ENCODE results near the gene SLC9A4.
A peak's percentile ranks its signal among the peaks of the same experiment; 100 is the strongest.
"Not testable (repeated sequence)": the region's sequence is repeated elsewhere in the genome, so short reads cannot be mapped to it uniquely, and the experiment has no call there.

Gene SLC9A4

GRCh38 chr2:102520009-102520408 lies 47.0 kb downstream of the SLC9A4 start:
- peak; percentile 26 for DNase-seq (ENCODE audit: low read depth, low spot score)
- H3K4me3 ChIP-seq (ENCODE audit: low read length) = no peak overlapping the region

- no peak overlapping the region for H3K4me3 ChIP-seq (ENCODE audit: low read length)
- DNase-seq (ENCODE audit: low read depth, low spot score) = no peak
These were observed 47.8 kb downstream of the SLC9A4 start for GRCh38 chr2:102520801-102521200.

- no peak for DNase-seq (ENCODE audit: low read depth, low spot score)
- no peak overlapping the region for H3K4me3 ChIP-seq (ENCODE audit: low read length)
These were observed 49.1 kb downstream of the SLC9A4 start for GRCh38 chr2:102522162-102522561.

DNA sequence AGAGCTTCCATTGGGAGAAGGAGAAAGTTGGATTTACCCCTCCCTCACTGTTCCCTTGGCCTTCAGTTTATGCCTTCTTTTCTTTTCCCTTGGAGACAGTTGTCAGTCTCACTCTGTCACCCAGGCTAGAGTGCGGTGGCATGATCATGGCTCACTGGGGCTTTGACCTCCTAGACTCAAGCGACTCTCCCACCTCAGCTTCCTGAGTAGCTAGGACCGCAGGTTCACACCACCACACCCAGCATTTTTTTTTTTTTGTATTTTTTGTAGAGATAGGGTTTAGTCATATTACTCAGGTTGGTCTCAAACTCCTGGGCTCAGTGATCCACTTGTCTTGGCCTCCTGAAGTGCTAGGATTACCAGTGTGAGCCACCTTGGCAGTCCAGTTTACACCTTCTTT lies 49.9 kb downstream of the SLC9A4 start:
- no peak for DNase-seq (ENCODE audit: low read depth, low spot score)
- no peak overlapping the region for H3K4me3 ChIP-seq (ENCODE audit: low read length)

DNA sequence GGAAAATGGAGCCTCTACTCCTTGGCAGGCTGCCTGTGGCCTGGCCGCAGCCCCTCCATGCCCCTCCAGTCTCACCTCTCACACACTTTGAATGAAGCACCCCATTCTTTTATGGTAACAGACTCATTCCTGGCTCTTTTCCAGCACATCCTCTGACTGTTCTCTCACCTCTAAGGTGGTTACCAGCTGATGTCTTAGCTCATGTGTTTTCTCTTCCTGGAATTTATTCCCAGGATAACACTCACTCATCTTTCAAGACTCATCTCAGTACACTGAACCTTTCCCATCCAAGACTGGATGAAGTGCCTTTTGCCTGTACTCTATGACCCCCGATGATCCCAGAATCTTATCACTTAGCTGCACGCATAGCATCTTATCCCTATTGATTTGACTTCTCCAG lies 50.6 kb downstream of the SLC9A4 start:
- no peak overlapping the region for H3K4me3 ChIP-seq (ENCODE audit: low read length)
- DNase-seq (ENCODE audit: low read depth, low spot score) = no peak

GRCh38 chr2:102527086-102527485 lies 54.1 kb downstream of the SLC9A4 start:
- no peak overlapping the region for H3K4me3 ChIP-seq (ENCODE audit: low read length)
- no peak for DNase-seq (ENCODE audit: low read depth, low spot score)

GRCh38 chr2:102538491-102538890 lies 65.5 kb downstream of the SLC9A4 start:
- H3K4me3 ChIP-seq (ENCODE audit: low read length) = no peak overlapping the region
- no peak for DNase-seq (ENCODE audit: low read depth, low spot score)

- DNase-seq (ENCODE audit: low read depth, low spot score) = no peak
- no peak overlapping the region for H3K4me3 ChIP-seq (ENCODE audit: low read length)
These were observed 67.9 kb downstream of the SLC9A4 start for GRCh38 chr2:102540882-102541281.

GRCh38 chr2:102544182-102544581 lies 71.2 kb downstream of the SLC9A4 start:
- no peak overlapping the region for H3K4me3 ChIP-seq (ENCODE audit: low read length)
- no peak for DNase-seq (ENCODE audit: low read depth, low spot score)

- no peak overlapping the region for H3K4me3 ChIP-seq (ENCODE audit: low read length)
- DNase-seq (ENCODE audit: low read depth, low spot score) = no peak
These were observed 74.4 kb downstream of the SLC9A4 start for GRCh38 chr2:102547462-102547861.

- DNase-seq (ENCODE audit: low read depth, low spot score) = no peak
- H3K4me3 ChIP-seq (ENCODE audit: low read length) = no peak overlapping the region
These were observed 76.0 kb downstream of the SLC9A4 start for GRCh38 chr2:102549027-102549426.

DNA sequence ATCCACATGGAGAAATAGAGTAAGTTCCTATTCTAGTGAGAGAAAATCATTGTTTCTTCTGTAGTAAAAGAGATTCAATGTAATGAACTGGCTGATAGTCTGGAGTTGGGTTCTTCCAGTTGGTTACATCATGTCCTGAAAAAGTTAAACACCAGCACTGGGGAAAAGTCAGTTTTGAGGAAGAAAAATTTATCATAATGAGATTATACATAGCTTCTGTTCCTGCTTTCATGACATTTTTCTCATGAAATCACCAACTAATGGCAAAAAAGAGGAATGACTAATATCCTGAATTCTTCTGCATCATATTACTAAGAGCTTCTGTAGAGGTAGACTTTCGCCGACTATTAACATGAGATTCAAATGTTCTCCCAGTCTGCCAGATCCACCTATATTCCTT lies 77.1 kb downstream of the SLC9A4 start:
- no peak overlapping the region for H3K4me3 ChIP-seq (ENCODE audit: low read length)

DNA sequence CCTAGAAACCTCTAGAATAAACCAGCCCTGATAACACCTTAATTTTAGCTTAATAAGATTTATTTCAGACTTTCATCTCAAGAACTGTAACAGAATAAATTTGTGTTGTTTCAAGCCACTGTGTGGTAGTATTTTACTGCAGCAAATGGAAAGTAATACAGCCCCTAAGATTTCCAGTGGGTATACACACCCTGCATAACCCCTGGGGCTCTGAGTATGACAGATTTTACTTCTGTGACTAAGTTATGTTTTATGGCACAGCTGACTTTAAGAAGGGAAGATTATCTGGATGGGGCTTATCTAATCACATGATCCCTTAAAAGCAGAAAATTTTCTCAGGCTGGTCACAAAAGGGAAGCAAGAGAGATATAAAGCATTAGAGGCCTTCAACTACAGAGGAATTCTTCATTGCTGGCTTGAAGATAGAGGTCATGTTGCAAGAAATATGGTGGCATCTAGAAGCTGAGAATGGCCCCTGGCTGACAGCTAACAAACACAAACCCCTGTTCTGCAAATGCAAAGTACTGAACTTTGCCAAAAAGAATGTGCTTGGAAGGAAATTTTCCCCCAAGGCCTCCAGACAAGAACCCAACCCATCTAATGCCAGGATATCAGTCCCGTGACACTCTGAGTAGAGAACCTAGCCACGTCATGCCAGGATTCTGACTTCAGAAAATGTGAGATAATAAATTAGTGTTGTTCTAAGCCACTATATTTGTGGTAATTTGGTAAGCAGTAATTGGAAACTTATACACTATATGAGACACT lies 78.5 kb downstream of the SLC9A4 start:
- H3K4me3 ChIP-seq (ENCODE audit: low read length) = no peak overlapping the region
- no peak for DNase-seq (ENCODE audit: low read depth, low spot score)

More for the DNA sequence above, 77.1 kb downstream of the SLC9A4 start:
- DNase-seq (ENCODE audit: low read depth, low spot score) = no peak

- no peak for DNase-seq (ENCODE audit: low read depth, low spot score)
- H3K4me3 ChIP-seq (ENCODE audit: low read length) = no peak overlapping the region
These were observed 80.6 kb downstream of the SLC9A4 start for GRCh38 chr2:102553601-102554000.

DNA sequence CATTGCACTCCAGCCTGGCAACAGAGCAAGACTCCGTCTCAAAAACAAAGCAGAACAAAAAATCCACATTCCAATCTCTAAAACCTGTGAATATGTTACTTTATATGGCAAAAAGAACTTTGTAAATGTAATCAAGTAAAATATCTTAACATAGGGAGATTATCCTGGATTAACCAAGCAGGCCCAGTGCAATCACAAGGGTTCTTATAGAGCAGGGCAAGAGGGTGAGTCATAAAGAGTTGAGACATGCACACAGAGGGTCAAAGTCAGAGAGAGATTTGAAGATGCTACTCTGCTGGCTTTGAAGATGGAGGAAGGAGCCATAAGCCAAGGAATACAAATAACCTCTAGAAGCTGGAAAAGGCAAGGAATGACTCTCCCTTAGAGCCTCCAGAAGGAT lies 85.4 kb downstream of the SLC9A4 start:
- no peak for DNase-seq (ENCODE audit: low read depth, low spot score)
- H3K4me3 ChIP-seq (ENCODE audit: low read length) = no peak overlapping the region

GRCh38 chr2:102562542-102562941 lies 89.5 kb downstream of the SLC9A4 start:
- not testable (repeated sequence) for DNase-seq (ENCODE audit: low read depth, low spot score)

DNA sequence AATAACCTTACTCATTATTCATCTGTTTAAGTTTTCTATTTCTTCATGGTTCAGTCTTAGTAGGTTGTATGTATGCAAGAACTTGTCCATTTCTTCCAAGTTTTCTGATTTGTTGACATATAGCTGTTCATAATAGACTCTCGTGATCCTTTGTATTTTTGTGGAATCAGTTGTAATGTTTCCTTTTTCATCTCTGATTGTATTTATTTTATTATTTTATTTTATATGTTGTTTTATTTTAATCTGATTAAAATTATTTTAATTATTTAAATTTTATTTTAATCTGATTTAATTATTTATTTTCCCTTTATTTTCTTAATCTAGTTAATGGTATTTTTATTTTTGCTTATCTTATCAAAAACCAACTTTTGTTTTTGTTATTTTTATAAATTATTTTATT lies 102.9 kb downstream of the SLC9A4 start:
- no peak overlapping the region for H3K4me3 ChIP-seq (ENCODE audit: low read length)
- DNase-seq (ENCODE audit: low read depth, low spot score) = no peak

More at GRCh38 chr2:102562542-102562941, 89.5 kb downstream of the SLC9A4 start:
- H3K4me3 ChIP-seq (ENCODE audit: low read length) = not testable (repeated sequence)

DNA sequence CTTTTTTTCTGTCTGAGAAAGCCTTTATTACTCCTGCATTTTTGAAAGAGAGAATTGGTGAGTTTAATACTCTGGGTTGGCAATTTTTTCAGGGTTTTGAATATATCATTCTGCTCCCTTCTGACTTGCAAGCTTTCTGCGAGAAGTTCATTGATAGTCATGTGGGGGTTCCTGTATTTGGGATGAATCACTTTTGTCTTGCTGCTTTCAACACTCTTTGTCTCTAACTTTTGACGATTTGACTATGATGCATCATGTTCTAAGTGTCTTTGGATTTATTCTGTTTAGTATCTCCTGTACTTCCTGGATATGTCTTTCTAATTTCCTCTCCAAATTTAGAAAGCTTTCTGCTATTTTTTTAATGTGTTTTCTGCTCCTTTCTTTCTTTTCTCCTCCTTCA lies 105.3 kb downstream of the SLC9A4 start:
- H3K4me3 ChIP-seq (ENCODE audit: low read length) = no peak overlapping the region
- no peak for DNase-seq (ENCODE audit: low read depth, low spot score)

DNA sequence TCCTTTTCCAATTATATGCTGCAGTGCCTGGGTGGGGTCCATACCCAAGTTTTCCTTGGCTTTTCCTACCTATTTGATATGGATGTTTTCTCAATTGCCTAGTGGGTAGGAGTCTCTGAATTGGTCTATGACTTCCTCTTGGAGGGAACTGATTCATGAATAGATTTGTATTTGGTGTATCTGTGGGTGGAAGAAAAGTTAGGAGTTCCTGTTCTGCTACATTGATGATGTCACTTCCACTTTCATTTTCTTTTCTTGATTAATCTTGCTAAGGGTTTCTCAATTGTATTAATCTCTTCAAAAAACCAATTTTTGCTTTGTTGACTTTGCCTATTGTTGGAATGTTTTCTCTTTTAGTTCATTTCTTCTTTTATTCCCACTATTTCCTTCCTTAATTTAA lies 108.9 kb downstream of the SLC9A4 start:
- no peak overlapping the region for H3K4me3 ChIP-seq (ENCODE audit: low read length)
- no peak for DNase-seq (ENCODE audit: low read depth, low spot score)

DNA sequence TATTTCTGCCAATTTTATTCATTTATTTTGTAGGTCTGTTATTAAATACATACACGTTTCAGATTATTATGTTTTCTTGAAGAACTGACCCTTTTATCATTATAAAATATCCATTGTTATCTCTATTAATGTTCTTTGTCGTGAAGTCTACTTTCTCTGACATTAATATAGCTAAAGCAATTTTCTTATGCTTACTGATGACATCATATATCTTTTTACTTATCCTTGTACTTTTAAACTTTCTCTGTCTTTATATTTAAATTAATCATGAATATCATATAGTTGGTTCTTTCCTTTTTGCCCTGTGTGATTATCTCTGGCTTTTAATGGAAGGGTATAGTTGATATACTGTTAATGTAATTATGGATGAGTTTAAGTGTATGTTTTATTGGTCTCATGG lies 109.8 kb downstream of the SLC9A4 start:
- no peak overlapping the region for H3K4me3 ChIP-seq (ENCODE audit: low read length)
- no peak for DNase-seq (ENCODE audit: low read depth, low spot score)
